ENCODE results near the gene PCDHGA7.
"Not testable (repeated sequence)": the region's sequence is repeated elsewhere in the genome, so short reads cannot be mapped to it uniquely, and the experiment has no call there.

Gene PCDHGA7

DNA sequence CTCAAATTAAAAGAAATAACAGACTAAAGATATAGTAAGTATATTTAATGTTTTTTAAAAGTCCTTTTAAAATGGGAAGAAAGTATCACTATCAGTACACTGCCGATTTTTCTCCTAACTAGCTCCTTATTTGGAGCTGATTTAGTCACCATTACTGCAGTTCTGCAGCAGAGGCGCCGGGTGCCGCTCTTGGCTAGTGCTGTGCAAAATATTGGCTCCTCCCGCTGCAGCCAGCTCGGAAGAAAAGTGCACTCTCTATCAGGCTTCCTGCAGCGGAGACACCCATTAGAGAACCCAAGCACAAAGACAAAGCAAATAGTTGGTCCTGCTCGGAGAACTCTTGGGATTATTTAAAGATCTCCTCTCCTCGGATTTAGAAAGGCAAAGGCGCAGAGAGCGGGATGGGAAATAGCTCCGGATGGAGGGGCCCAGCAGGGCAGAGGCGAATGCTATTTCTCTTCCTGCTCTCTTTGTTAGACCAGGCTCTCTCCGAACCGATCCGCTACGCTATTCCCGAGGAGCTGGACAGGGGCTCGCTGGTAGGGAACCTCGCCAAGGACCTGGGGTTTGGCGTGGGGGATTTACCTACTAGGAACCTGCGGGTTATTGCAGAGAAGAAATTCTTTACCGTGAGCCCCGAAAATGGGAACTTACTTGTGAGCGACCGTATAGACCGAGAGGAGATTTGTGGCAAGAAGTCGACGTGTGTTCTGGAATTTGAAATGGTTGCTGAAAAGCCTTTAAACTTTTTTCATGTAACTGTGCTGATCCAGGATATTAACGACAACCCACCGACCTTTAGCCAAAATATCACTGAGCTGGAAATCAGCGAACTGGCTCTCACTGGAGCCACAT, 12.3 kb upstream of the PCDHGA7 start, which contains the start of gene PCDHGB3:
PCDHGB3 (plus strand) TSS at position 249 of the 855 bp plus-strand sequence; CDS start at position 402, 153 bp downstream.
- peak; percentile 65 for DNase-seq

DNA sequence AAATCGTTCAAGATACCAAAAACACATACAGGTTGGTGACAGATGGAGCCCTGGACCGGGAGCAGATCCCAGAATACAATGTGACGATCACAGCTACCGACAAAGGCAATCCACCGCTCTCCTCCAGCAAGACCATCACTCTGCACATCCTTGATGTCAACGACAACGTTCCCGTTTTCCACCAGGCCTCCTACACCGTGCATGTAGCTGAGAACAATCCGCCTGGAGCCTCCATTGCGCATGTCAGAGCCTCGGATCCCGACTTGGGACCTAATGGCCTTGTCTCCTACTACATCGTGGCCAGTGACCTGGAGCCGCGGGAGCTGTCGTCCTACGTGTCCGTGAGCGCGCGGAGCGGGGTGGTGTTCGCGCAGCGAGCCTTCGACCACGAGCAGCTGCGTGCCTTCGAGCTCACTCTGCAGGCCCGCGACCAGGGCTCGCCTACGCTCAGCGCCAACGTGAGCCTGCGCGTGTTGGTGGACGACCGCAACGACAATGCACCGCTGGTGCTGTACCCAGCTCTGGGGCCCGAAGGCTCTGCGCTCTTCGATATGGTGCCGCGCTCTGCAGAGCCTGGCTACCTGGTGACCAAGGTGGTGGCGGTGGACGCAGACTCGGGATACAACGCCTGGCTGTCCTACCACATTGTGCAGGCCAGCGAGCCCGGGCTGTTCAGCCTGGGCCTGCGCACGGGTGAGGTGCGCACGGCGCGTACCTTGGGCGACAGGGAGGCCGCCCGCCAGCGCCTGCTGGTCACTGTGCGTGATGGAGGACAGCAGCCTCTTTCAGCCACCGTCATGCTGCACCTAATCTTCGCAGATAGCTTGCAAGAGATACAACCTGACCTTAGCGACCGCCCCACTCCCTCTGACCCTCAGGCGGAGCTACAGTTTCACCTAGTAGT, 10.7 kb upstream of the PCDHGA7 start:
- no peak for DNase-seq

DNA sequence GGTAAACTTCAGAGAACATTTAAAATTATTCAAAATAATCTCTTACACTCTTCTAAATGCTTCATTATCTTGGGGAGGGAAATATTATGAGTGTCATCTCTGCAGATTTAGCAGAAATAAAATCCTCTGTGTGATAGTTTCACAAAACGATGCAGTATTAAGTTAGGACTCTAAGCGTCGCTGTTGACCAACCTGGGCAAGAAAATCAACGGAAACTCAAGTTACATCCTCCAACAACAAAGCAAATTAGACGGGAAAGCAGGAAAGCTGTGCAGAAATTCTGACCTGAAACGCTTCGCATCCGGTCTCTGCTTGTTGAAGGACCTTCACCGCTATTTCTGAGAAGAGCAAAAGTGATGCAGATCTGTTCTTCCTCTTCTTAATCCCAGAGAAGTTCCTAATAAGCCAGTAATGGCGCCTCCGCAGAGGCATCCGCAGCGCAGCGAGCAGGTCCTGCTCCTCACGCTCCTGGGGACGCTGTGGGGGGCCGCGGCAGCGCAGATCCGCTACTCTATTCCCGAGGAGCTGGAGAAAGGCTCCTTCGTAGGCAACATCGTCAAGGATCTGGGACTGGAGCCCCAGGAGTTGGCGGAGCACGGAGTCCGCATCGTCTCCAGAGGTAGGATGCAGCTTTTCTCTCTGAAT, 8.7 kb upstream of the PCDHGA7 start, which contains the start of gene PCDHGA6:
PCDHGA6 (plus strand) TSS at position 219 of the 645 bp plus-strand sequence; CDS start at position 412, 193 bp downstream.
- DNase-seq: peak; percentile 60

DNA sequence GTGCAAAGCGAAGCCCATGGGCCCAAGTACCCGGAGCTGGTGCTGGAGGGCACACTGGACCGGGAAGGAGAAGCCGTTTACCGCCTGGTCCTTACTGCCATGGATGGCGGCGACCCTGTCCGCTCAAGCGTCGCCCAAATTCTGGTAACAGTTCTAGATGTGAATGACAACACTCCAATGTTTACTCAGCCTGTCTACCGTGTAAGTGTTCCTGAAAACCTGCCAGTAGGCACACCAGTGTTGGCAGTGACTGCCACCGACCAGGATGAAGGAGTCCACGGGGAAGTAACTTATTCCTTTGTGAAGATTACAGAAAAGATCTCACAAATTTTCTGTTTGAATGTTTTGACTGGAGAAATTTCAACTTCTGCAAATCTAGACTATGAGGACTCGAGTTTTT, 7.9 kb upstream of the PCDHGA7 start:
- no peak for DNase-seq

DNA sequence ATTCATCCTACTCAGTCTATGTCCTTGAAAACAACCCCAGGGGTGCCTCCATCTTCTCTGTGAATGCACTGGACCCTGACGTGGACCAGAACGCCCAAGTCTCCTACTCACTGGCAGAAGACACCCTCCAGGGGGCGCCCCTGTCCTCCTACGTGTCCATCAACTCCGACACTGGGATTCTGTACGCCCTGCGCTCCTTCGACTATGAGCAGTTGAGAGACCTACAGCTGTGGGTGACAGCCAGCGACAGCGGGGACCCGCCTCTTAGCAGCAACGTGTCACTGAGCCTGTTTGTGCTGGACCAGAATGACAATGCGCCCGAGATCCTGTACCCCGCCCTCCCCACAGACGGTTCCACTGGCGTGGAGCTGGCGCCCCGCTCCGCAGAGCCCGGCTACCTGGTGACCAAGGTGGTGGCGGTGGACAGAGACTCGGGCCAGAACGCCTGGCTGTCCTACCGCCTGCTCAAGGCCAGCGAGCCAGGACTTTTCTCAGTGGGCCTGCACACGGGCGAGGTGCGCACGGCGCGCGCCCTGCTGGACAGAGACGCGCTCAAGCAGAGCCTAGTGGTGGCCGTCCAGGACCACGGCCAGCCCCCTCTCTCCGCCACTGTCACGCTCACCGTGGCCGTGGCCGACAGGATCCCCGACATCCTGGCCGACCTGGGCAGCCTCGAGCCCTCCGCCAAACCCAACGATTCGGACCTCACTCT, 6.9 kb upstream of the PCDHGA7 start:
- DNase-seq: not testable (repeated sequence)

DNA sequence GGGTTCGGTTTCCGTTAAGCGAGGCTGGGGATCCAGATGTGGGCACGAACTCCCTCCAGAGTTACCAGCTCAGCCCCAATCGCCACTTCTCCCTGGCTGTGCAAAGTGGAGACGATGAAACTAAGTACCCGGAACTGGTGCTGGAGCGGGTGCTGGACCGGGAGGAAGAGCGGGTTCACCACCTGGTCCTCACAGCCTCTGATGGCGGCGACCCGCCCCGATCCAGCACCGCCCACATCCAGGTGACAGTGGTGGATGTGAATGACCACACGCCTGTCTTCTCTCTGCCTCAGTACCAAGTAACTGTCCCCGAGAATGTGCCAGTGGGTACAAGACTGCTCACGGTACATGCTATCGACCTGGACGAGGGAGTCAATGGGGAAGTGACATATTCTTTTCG, 803 bp downstream of the PCDHGA7 start:
- no peak for DNase-seq

DNA sequence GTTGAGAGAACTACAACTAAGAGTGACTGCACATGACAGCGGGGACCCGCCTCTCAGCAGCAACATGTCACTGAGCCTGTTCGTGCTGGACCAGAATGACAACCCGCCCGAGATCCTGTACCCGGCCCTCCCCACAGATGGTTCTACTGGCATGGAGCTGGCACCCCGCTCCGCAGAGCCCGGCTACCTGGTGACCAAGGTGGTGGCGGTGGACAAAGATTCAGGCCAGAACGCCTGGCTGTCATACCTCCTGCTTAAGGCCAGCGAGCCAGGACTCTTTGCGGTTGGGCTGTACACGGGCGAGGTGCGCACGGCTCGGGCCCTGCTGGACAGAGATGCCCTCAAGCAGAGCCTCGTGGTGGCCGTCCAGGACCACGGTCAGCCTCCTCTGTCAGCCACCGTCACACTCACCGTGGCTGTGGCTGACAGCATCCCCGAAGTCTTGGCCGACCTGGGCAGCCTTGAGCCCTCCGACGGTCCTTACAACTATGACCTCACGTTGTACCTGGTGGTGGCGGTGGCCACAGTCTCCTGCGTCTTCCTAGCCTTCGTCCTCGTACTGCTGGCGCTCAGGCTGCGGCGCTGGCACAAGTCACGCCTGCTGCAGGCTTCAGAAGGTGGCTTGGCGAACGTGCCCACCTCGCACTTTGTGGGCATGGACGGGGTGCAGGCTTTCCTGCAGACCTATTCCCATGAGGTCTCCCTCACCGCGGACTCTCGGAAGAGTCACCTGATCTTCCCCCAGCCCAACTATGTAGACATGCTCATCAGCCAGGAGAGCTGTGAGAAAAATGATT, 2.1 kb downstream of the PCDHGA7 start:
- DNase-seq: no peak

DNA sequence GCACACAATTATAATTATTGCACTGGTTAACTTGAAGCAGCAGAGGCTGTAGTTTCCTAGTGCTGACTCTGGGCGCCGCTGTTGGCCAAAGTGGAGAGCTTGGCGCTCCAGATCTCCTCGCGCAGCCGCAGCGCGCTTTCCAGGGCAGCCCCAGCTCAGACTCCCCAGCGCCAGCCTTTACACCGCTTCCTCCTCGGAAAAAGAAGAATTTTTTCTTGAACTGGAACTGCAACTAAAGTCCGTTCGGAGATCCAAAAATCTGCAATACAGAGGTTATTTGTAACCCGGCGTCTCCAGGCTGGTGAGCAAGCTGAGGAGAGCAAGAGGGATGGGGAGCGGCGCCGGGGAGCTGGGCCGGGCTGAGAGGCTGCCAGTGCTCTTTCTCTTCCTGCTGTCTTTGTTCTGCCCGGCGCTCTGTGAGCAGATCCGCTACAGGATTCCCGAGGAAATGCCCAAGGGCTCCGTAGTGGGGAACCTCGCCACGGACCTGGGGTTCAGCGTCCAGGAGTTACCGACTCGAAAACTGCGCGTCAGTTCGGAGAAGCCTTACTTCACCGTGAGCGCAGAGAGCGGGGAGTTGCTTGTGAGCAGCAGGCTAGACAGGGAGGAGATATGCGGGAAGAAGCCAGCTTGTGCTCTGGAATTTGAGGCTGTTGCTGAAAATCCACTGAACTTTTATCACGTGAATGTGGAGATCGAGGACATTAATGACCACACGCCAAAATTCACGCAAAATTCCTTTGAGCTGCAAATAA, 5.2 kb downstream of the PCDHGA7 start, which contains the start of gene PCDHGB4:
PCDHGB4 (plus strand) TSS at position 142 of the 755 bp plus-strand sequence; CDS start at position 329, 187 bp downstream.
- DNase-seq: peak; percentile 79

DNA sequence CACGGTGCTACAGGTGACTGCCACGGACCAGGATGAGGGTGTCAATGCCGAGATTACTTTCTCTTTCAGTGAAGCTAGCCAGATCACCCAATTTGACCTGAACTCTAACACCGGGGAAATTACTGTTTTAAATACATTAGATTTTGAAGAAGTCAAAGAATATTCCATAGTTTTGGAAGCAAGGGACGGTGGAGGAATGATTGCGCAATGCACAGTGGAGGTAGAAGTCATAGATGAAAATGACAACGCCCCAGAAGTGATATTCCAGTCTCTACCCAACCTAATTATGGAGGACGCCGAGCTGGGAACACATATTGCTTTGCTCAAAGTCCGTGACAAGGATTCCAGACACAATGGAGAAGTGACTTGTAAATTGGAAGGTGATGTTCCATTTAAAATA, 6.1 kb downstream of the PCDHGA7 start:
- DNase-seq: no peak

DNA sequence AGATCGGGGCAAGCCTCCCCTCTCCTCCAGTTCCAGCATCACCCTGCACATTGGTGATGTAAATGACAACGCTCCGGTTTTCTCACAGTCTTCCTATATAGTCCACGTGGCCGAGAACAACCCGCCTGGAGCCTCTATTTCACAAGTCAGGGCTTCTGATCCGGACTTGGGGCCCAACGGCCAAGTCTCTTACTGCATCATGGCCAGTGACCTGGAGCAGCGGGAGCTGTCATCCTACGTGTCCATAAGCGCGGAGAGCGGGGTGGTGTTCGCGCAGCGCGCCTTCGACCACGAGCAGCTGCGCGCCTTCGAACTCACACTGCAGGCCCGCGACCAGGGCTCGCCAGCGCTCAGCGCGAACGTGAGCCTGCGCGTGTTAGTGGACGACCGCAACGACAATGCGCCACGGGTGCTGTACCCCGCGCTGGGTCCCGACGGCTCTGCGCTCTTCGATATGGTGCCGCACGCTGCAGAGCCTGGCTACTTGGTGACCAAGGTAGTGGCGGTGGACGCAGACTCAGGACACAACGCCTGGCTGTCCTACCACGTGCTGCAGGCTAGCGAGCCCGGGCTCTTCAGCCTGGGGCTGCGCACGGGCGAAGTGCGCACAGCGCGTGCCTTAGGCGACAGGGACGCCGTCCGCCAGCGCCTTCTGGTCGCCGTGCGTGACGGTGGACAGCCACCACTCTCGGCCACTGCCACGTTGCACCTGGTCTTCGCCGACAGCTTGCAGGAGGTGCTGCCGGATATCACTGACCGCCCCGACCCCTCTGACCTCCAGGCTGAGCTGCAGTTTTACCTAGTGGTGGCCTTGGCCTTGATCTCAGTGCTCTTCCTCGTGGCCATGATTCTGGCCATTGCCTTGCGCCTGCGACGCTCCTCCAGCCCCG, 6.9 kb downstream of the PCDHGA7 start:
- no peak for DNase-seq

DNA sequence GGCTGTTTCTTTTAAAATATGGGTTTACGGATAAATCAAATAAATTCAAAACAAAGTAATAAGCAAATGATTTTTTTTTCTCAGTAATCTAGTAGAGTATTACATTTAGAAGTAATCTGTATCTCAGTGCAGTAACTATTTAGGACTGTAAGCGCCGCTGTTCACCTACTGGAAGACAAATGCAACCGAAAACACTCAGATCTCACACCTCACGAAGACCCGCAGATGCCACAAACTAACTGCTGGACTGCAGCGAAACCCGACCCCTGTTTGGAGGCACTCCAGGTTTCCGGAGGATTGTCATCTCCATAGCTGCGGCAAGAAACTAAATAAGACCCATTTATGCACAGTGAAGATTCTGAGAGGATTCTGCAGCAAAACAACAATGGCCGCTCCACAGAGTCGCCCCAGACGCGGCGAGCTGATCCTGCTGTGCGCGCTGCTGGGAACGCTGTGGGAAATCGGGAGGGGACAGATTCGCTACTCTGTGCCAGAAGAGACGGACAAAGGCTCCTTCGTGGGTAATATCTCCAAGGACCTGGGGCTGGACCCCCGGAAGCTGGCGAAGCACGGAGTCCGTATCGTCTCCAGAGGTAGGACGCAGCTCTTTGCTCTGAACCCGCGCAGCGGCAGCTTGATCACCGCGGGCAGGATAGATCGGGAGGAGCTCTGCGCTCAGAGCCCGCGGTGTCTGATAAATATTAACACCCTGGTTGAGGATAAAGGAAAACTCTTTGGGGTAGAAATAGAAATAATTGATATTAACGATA, 10.1 kb downstream of the PCDHGA7 start, which contains the start of gene PCDHGA8:
PCDHGA8 (plus strand) TSS at position 205 of the 770 bp plus-strand sequence; CDS start at position 386, 181 bp downstream.
- peak; percentile 39 for DNase-seq

DNA sequence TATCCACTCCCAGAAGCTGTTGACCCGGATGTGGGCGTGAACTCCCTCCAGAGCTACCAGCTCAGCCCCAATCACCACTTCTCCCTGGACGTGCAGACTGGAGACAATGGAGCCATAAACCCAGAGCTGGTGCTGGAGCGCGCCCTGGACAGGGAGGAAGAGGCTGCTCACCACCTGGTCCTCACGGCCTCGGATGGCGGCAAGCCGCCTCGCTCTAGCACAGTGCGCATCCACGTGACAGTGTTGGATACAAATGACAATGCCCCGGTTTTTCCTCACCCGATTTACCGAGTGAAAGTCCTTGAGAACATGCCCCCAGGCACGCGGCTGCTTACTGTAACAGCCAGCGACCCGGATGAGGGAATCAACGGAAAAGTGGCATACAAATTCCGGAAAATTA, 10.7 kb downstream of the PCDHGA7 start:
- DNase-seq: no peak

DNA sequence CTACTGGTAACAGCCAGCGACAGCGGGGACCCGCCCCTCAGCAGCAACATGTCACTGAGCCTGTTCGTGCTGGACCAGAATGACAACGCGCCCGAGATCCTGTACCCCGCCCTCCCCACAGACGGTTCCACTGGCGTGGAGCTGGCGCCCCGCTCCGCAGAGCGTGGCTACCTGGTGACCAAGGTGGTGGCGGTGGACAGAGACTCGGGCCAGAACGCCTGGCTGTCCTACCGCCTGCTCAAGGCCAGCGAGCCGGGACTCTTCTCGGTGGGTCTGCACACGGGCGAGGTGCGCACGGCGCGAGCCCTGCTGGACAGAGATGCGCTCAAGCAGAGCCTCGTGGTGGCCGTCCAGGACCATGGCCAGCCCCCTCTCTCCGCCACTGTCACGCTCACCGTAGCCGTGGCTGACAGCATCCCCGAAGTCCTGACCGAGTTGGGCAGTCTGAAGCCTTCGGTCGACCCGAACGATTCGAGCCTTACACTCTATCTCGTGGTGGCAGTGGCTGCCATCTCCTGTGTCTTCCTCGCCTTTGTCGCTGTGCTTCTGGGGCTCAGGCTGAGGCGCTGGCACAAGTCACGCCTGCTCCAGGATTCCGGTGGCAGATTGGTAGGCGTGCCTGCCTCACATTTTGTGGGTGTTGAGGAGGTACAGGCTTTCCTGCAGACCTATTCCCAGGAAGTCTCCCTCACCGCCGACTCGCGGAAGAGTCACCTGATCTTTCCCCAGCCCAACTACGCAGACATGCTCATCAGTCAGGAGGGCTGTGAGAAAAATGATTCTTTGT, 12.1 kb downstream of the PCDHGA7 start:
- not testable (repeated sequence) for DNase-seq

DNA sequence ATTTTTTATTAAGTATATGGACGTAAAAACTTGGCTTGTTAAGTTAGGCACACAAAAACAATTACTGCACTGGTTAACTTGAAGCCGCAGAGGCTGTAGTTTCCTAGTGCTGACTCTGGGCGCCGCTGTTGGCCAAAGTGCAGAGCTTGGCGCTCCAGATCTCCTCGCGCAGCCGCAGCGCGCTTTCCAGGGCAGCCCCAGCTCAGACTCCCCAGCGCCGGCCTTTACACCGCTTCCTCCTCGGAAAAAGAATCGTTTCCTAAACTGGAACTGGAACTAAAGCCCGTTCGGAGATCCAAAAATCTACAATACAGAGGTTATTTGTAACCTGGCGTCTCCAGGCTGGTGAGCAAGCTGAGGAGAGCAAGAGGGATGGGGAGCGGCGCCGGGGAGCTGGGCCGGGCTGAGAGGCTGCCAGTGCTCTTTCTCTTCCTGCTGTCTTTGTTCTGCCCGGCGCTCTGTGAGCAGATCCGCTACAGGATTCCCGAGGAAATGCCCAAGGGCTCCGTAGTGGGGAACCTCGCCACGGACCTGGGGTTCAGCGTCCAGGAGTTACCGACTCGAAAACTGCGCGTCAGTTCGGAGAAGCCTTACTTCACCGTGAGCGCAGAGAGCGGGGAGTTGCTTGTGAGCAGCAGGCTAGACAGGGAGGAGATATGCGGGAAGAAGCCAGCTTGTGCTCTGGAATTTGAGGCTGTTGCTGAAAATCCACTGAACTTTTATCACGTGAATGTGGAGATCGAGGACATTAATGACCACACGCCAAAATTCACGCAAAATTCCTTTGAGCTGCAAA, 15.4 kb downstream of the PCDHGA7 start, which contains the start of gene PCDHGB5:
PCDHGB5 (plus strand) TSS at position 192 of the 796 bp plus-strand sequence; CDS start at position 373, 181 bp downstream.
- peak; percentile 67 for DNase-seq

DNA sequence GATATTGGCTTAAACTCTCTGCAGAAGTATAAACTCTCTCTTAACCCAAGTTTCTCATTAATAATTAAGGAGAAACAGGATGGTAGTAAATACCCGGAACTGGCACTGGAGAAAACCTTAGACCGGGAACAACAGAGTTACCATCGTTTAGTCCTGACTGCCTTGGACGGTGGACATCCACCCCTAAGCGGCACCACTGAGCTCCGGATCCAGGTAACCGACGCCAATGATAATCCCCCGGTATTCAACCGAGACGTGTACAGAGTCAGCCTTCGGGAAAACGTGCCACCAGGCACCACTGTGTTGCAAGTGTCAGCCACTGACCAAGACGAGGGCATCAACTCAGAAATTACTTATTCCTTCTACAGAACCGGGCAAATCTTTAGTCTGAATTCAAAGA, 16.1 kb downstream of the PCDHGA7 start:
- DNase-seq: no peak

DNA sequence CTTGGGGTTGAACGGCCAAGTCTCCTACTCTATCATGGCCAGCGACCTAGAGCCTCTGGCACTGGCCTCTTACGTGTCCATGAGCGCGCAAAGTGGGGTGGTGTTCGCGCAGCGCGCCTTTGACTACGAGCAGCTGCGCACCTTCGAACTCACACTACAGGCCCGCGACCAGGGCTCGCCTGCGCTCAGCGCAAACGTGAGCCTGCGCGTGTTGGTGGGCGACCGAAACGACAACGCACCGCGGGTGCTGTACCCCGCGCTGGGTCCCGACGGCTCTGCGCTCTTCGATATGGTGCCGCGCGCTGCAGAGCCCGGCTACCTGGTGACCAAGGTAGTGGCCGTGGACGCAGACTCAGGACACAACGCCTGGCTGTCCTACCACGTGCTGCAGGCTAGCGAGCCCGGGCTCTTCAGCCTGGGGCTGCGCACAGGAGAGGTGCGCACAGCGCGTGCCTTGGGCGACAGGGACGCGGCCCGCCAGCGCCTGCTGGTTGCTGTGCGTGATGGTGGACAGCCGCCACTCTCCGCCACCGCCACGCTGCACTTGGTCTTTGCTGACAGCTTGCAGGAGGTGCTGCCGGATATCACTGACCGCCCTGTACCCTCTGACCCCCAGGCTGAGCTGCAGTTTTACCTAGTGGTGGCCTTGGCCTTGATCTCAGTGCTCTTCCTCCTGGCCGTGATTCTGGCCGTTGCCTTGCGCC, 17.2 kb downstream of the PCDHGA7 start:
- no peak for DNase-seq

Data from DMS53 (cell line).